SK-N-MC (cell line): ENCODE results near the gene RHEB.
A peak's percentile ranks its signal among the peaks of the same experiment; 100 is the strongest.
"Not testable (repeated sequence)": the region's sequence is repeated elsewhere in the genome, so short reads cannot be mapped to it uniquely, and the experiment has no call there.

Experiments used
- DNase-seq: peaks from one replicate; pipeline ENCODE4 v3.0.0-alpha.2; 2011; ENCODE audit warnings: low read depth, low spot score
- H3K27ac ChIP-seq: fragments of 200-600 bp; sonication (generic); 2 replicates; pipeline ENCODE4 v1.5.1; 2016; ENCODE audit warnings: mixed run types
- H3K36me3 ChIP-seq: fragments of 200-600 bp; sonication (generic); 2 replicates; pipeline ENCODE4 v1.6.1; 2017; ENCODE audit warnings: antibody characterized with exemption, low read length, mixed read lengths; ENCODE audit not compliant: insufficient read depth
- H3K4me3 ChIP-seq: fragments of 200-600 bp; sonication (generic); 2 replicates; pipeline ENCODE4 v1.5.1; 2016
- H3K9ac ChIP-seq: fragments of 200-600 bp; sonication (generic); 2 replicates; pipeline ENCODE4 v1.8.0; 2017; ENCODE audit warnings: mixed run types, mixed read lengths; ENCODE audit not compliant: insufficient read length
- H3K9me3 ChIP-seq: fragments of 200-600 bp; sonication (generic); 2 replicates; pipeline ENCODE4 v1.6.1; 2017; ENCODE audit warnings: low read depth, mild to moderate bottlenecking, antibody characterized with exemption, low read length, moderate library complexity, mixed read lengths
- EZH2 ChIP-seq: fragments of 200-600 bp; sonication (generic); IDR thresholded peaks from one replicate; pipeline ENCODE4 v1.6.1; 2017; ENCODE audit warnings: antibody characterized with exemption
- FOXP2 ChIP-seq: optimal IDR thresholded peaks from 2 replicates; pipeline ENCODE3; 2011; ENCODE audit warnings: mild to moderate bottlenecking, moderate library complexity; ENCODE audit not compliant: insufficient read depth; ENCODE audit errors: extremely low read length, control extremely low read depth
- POLR2AphosphoS5 ChIP-seq: IDR thresholded peaks from 2 replicates; pipeline ENCODE4 v1.6.1; 2012; ENCODE audit warnings: mild to moderate bottlenecking, low read depth, low read length, borderline replicate concordance

The RHEB gene

GRCh38 chr7:151540146-151540545 is 20.5 kb upstream of the RHEB start:
- no peaks in the 10 kb centered on the region for H3K9me3 ChIP-seq
- no peak overlapping the region for H3K9ac ChIP-seq
- no peak overlapping the region for H3K4me3 ChIP-seq
- H3K27ac ChIP-seq: no peak overlapping the region
- DNase-seq: no peak
- no peaks in the 10 kb centered on the region for H3K36me3 ChIP-seq
- TF ChIP-seq POLR2AphosphoS5: no peak
- no peak for TF ChIP-seq FOXP2
- TF ChIP-seq EZH2: no peak

- no peak overlapping the region; the same call in 1 of the 2 replicates for H3K27ac ChIP-seq
- H3K36me3 ChIP-seq: no peaks in the 10 kb centered on the region
- H3K9me3 ChIP-seq: no peaks in the 10 kb centered on the region
- no peak overlapping the region for H3K9ac ChIP-seq
- no peak for DNase-seq
- H3K4me3 ChIP-seq: no peak overlapping the region
- TF ChIP-seq EZH2 (no peak), FOXP2 (no peak), POLR2AphosphoS5 (no peak)
Measured at GRCh38 chr7:151539088-151539671, 19.5 kb upstream of the RHEB start.

DNA sequence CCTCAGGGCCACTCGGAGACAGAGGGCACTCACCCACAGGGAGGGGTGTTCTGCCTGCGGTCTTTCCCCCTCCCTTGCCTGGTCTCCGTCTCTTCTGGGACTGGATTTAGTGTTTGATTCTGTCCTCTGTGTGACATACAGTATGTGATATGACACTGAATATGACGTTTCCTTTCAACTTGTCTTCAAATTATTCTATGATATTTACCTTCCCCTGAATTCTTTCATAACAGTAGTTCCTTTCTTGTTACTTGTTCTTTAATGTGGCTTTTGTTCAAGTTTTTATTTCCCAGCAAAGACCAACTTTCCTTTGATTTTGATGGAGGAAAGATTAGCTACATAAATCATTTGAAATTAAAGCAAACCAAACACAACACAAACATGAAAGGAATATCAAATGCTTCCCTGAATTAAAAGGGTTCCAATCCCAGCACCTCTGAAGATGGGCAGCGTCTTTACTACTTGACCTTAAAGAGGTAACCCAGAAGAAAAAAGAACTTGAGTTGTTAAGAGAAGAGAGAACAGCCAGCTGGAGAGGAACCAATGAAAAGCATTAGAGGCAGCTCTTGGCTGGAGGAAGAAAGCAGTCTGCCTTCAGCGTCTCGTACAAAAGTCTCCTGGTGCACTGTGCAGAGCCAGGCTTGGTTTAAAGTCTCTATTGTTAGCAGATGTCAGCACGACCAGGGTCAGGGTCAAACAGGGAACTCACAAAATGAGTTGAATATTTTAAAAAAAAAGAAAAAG is 18.3 kb upstream of the RHEB start:
- H3K27ac ChIP-seq: no peak overlapping the region
- no peaks in the 10 kb centered on the region for H3K36me3 ChIP-seq
- TF ChIP-seq FOXP2: no peak
- TF ChIP-seq EZH2: no peak
- no peak for TF ChIP-seq POLR2AphosphoS5
- no peak for DNase-seq
- no peak overlapping the region for H3K9ac ChIP-seq
- H3K4me3 ChIP-seq: no peak overlapping the region
- H3K9me3 ChIP-seq: no peaks in the 10 kb centered on the region

GRCh38 chr7:151536178-151536577 is 16.5 kb upstream of the RHEB start:
- not testable (repeated sequence) for H3K9ac ChIP-seq, H3K27ac ChIP-seq, H3K9me3 ChIP-seq

DNA sequence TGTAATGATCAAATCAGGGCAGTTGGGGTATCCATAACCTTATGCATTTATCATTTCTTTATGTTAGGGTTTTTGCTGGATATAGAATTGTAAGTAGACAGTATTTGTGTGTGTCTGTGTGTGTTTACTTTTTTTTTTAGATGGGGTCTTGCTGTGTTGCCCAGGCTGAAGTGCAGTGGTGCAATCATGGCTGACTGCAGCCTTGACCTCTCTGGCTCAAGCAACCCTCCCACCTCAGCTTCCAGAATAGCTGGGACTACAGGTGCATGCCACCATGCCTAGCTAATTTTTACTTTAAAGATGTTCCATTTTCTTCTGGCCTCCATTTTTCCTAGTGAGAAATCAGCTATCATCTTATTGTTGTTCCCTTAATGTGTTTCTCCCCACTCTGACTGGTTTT is 10.1 kb upstream of the RHEB start:
- H3K27ac ChIP-seq: no peak overlapping the region
- no peak overlapping the region for H3K4me3 ChIP-seq
- H3K9ac ChIP-seq: no peak overlapping the region
- TF ChIP-seq FOXP2 (no peak), EZH2 (no peak), POLR2AphosphoS5 (no peak)
- H3K36me3 ChIP-seq: no peaks in the 10 kb centered on the region
- no peaks in the 10 kb centered on the region for H3K9me3 ChIP-seq
- DNase-seq: no peak

More at GRCh38 chr7:151536178-151536577, 16.5 kb upstream of the RHEB start:
- not testable (repeated sequence) for DNase-seq, H3K36me3 ChIP-seq, H3K4me3 ChIP-seq

- H3K27ac ChIP-seq: no peak overlapping the region
- no peak for DNase-seq
- TF ChIP-seq FOXP2: no peak
- TF ChIP-seq EZH2: no peak
- TF ChIP-seq POLR2AphosphoS5: no peak
- no peaks in the 10 kb centered on the region for H3K36me3 ChIP-seq
- H3K9me3 ChIP-seq: peaks cover 6% of the 10 kb centered on the region; the same call in 1 of the 2 replicates
- H3K9ac ChIP-seq: no peak overlapping the region
- H3K4me3 ChIP-seq: no peak overlapping the region
Measured at GRCh38 chr7:151524845-151525244, 5.2 kb upstream of the RHEB start.

- Histone ChIP-seq H3K9me3 (peaks cover 6% of the 10 kb centered on the region; the same call in 1 of the 2 replicates), H3K9ac (no peak overlapping the region), H3K4me3 (no peak overlapping the region), H3K27ac (no peak overlapping the region), H3K36me3 (no peaks in the 10 kb centered on the region)
- DNase-seq: no peak
- TF ChIP-seq FOXP2 (no peak), POLR2AphosphoS5 (no peak), EZH2 (no peak)
Measured at GRCh38 chr7:151524331-151524730, 4.6 kb upstream of the RHEB start.

DNA sequence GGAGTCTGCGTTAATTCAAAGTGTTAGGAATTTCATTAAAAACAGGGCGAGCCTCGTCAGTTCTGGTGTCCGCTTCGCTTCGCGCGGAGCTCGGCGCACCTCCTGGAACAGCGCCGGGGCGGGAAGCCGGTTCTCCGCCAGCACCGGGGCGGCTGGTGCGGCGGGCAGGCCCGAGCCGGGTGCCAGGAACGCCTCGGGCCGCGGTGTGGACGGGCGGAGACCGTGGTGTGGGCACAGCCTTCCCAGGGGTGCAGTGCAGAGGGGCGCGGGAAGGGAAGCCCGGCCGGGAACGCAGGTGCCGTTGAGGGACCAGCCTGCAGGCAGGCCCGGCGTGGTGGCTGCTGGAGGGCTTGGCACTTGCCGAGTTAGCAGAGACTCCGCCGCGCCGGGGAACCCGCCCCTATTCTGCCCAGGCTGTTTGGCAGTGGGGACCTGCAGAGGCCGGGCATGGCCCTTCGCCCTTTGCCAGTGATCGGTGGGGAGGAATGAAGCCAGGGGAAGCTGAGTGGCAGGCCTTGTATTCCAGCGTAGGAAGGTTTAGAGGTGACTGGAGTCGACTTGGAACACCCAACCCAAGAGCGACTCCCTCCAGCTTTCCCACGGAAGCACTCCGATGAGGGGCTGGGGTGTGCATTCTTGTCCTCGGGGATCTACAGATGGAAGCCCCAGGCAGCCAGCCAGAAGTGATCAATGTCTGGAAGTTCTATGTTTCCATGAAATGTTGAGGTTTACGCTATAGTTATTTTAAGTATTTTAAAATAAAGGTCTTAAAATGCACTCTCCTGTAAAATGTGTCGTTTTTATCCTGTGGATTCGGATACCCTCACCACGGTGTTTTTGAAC is 945 bp upstream of the RHEB start:
- Histone ChIP-seq H3K36me3 (peaks cover 11% of the 10 kb centered on the region), H3K9ac (peak overlapping the region; percentile 20), H3K4me3 (peak overlapping the region; percentile 84), H3K27ac (peak overlapping the region; percentile 95), H3K9me3 (peaks cover 6% of the 10 kb centered on the region; the same call in 1 of the 2 replicates)
- no peak for TF ChIP-seq POLR2AphosphoS5
- no peak for TF ChIP-seq FOXP2
- no peak for TF ChIP-seq EZH2
- DNase-seq: no peak
